Measurements from ENCODE around the gene NUTM1. TPM values are rescaled to one million over a fixed set of nuclear protein-coding genes. Genes with fewer than 3 reads are reported as not detected.
"Not testable (repeated sequence)": the region's sequence is repeated elsewhere in the genome, so short reads cannot be mapped to it uniquely, and the experiment has no call there.

Gene NUTM1
- polyA plus RNA-seq, 4 donors: 0.04 to 0.08 TPM; not detected in 2

GRCh38 chr15:34403899-34404298 lies 60.8 kb downstream of the NUTM1 start:
- not testable (repeated sequence) for DNase-seq (ENCODE audit: low read depth in 4 of 4, low spot score in 3 of 4)

Other genes starting within 250 kb of the NUTM1 start
- gene EMC7, start 241.5 kb upstream of the NUTM1 start, polyA plus RNA-seq (ENCODE audit: insufficient read length in 4 of 4): 10 to 100 TPM; 75.4 to 96.4 (median 84.0) TPM
- 1 to 10 TPM in 3 of 4 donors, under 1 TPM in 1; 0.97 to 2.8 (median 1.8) TPM for gene PGBD4, start 241.2 kb upstream of the NUTM1 start, polyA plus RNA-seq (ENCODE audit: insufficient read length in 4 of 4)
- 10 to 100 TPM; 59.9 to 85.6 (median 61.1) TPM for gene KATNBL1, start 133.2 kb upstream of the NUTM1 start, polyA plus RNA-seq (ENCODE audit: insufficient read length in 4 of 4)
- gene EMC4, start 118.3 kb upstream of the NUTM1 start, polyA plus RNA-seq (ENCODE audit: insufficient read length in 4 of 4): 100 to 1,000 TPM; 123 to 132 (median 127) TPM
- gene SLC12A6, start 5.5 kb upstream of the NUTM1 start, polyA plus RNA-seq (ENCODE audit: insufficient read length in 4 of 4): 10 to 100 TPM; 20.3 to 25.4 (median 23.1) TPM
- gene NOP10, start 179 bp upstream of the NUTM1 start, polyA plus RNA-seq (ENCODE audit: insufficient read length in 4 of 4): 100 to 1,000 TPM in 3 of 4 donors, 10 to 100 TPM in 1; 85.6 to 144 (median 123) TPM
- gene LPCAT4, start 23.9 kb downstream of the NUTM1 start, polyA plus RNA-seq (ENCODE audit: insufficient read length in 4 of 4): 10 to 100 TPM; 34.6 to 58.0 (median 41.2) TPM
- 100 to 1,000 TPM in 2 of 4 donors, 10 to 100 TPM in 2; 55.3 to 137 (median 92.1) TPM for gene GOLGA8A, start 94.5 kb downstream of the NUTM1 start, polyA plus RNA-seq (ENCODE audit: insufficient read length in 4 of 4)
- gene GOLGA8B, start 240.3 kb downstream of the NUTM1 start, polyA plus RNA-seq (ENCODE audit: insufficient read length in 4 of 4): 100 to 1,000 TPM in 2 of 4 donors, 10 to 100 TPM in 2; 34.5 to 157 (median 100) TPM